Trophoblast cell (in vitro differentiated cells and primary cell): ENCODE results near the gene JADE2.

Experiments used
- DNase-seq, 2 donors: peaks; one replicate each; pipeline ENCODE4 v3.0.0-alpha.2; 2016
- H2AFZ ChIP-seq: 2 replicates; pipeline ENCODE4 v1.6.1; 2013; ENCODE audit warnings: low read length, moderate library complexity, mild to moderate bottlenecking; ENCODE audit not compliant: insufficient read depth, poor library complexity
- H2AK5ac ChIP-seq: 2 replicates; pipeline ENCODE4 v1.6.1; 2013; ENCODE audit warnings: mild to moderate bottlenecking, low read length
- H2BK120ac ChIP-seq: 2 replicates; pipeline ENCODE4 v1.6.1; 2013; ENCODE audit warnings: low read length, mild to moderate bottlenecking, moderate library complexity; ENCODE audit not compliant: insufficient read depth, poor library complexity
- H2BK12ac ChIP-seq: 2 replicates; pipeline ENCODE4 v1.6.1; 2013; ENCODE audit warnings: mild to moderate bottlenecking, low read length, moderate library complexity
- H2BK5ac ChIP-seq: 2 replicates; pipeline ENCODE4 v1.6.1; 2013; ENCODE audit warnings: low read length, low read depth, moderate library complexity, mild to moderate bottlenecking; ENCODE audit not compliant: poor library complexity
- H3K14ac ChIP-seq: 2 replicates; pipeline ENCODE4 v1.6.1; 2013; ENCODE audit warnings: mild to moderate bottlenecking, low read length
- H3K18ac ChIP-seq: 2 replicates; pipeline ENCODE4 v1.6.1; 2013; ENCODE audit warnings: mild to moderate bottlenecking, low read length
- H3K23ac ChIP-seq: 2 replicates; pipeline ENCODE4 v1.6.1; 2013; ENCODE audit warnings: low read length
- H3K27ac ChIP-seq: 2 replicates; pipeline ENCODE4 v1.5.1; 2013; ENCODE audit warnings: low read depth, mild to moderate bottlenecking, inconsistent platforms, low read length, moderate library complexity
- H3K27me3 ChIP-seq: 2 replicates; pipeline ENCODE4 v1.6.1; 2013; ENCODE audit warnings: inconsistent platforms, mild to moderate bottlenecking, low read length, moderate library complexity; ENCODE audit not compliant: insufficient read depth
- H3K36me3 ChIP-seq, 2 experiments: 1 replicate in 1 of 2; 2 replicates in 1 of 2; pipeline ENCODE4 v1.6.1; 2013; ENCODE audit warnings: low read length in 2 of 2, mild to moderate bottlenecking in 2 of 2, moderate library complexity in 1 of 2; ENCODE audit not compliant: insufficient read depth in 2 of 2, control insufficient read depth in 1 of 2
- H3K4ac ChIP-seq: 2 replicates; pipeline ENCODE4 v1.6.1; 2013; ENCODE audit warnings: low read depth, mild to moderate bottlenecking, low read length, moderate library complexity
- H3K4me1 ChIP-seq, 2 experiments: 1 replicate in 1 of 2; 2 replicates in 1 of 2; pipeline ENCODE4 v1.6.1; 2013; ENCODE audit warnings: low read length in 2 of 2, mild to moderate bottlenecking in 2 of 2, moderate library complexity in 1 of 2; ENCODE audit not compliant: insufficient read depth in 2 of 2, control insufficient read depth in 1 of 2
- H3K4me2 ChIP-seq: 2 replicates; pipeline ENCODE4 v1.6.1; 2013; ENCODE audit warnings: inconsistent platforms, mild to moderate bottlenecking, low read length, moderate library complexity
- H3K4me3 ChIP-seq: 2 replicates; pipeline ENCODE4 v1.5.1; 2013; ENCODE audit warnings: mild to moderate bottlenecking, low read depth, low read length, inconsistent platforms
- H3K79me1 ChIP-seq: one replicate; pipeline ENCODE4 v1.6.1; 2013; ENCODE audit warnings: low read length
- H3K79me2 ChIP-seq: 2 replicates; pipeline ENCODE4 v1.6.1; 2013; ENCODE audit warnings: low read length, mild to moderate bottlenecking; ENCODE audit not compliant: control insufficient read depth, insufficient read depth, poor library complexity
- H3K9ac ChIP-seq: 2 replicates; pipeline ENCODE4 v1.6.1; 2013; ENCODE audit warnings: mild to moderate bottlenecking, low read length
- H3K9me3 ChIP-seq: 2 replicates; pipeline ENCODE4 v1.6.1; 2013; ENCODE audit warnings: low read depth, mild to moderate bottlenecking, control low read depth, inconsistent platforms, low read length; ENCODE audit not compliant: insufficient read depth
- H4K12ac ChIP-seq: 2 replicates; pipeline ENCODE4 v1.6.1; 2013; ENCODE audit warnings: low read depth, mild to moderate bottlenecking, low read length, moderate library complexity
- H4K8ac ChIP-seq: 2 replicates; pipeline ENCODE4 v1.6.1; 2013; ENCODE audit warnings: low read depth, mild to moderate bottlenecking, low read length, moderate library complexity
- H4K91ac ChIP-seq: one replicate; pipeline ENCODE4 v1.6.1; 2013; ENCODE audit warnings: low read depth, mild to moderate bottlenecking, low read length, moderate library complexity
- WGBS: extraction: QIAGEN DNeasy Blood & Tissue Kit; methylation state at CpG from one replicate; pipeline ENCODE4 v1.1.7; 2013; ENCODE audit warnings: missing lambda C conversion rate; ENCODE audit not compliant: insufficient read length, insufficient coverage; ENCODE audit errors: extremely low coverage; 5-methylcytosine and 5-hydroxymethylcytosine counted together

Gene JADE2

DNA sequence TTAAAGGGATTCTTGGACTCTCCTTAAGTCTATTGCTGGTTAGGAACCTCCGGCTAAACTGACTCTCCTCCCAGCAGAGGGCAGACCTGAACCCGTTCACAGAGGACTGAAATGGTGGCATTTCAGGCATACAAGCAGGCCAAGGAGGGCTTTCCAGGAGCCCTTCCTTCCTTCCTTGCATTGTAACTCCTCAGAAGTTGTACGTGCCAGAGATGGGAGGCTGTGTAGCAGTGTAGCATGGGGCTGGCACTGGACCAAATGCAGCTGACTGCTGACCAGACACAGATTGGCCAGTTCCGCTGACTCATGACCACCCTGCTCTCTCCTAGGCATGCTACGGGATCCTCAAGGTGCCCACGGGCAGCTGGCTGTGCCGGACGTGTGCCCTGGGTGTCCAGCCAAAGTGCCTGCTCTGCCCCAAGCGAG lies 36.4 kb downstream of the JADE2 start:
- peak in 1 of 2 donors; percentile 20 for DNase-seq
- Histone ChIP-seq H3K36me3 (peaks cover 19 to 20% of the 10 kb centered on the region in 2 experiments), H4K91ac (no peak overlapping the region), H3K4me2 (no peak overlapping the region), H3K4me1 (no peaks in the 10 kb centered on the region), H3K9ac (no peak overlapping the region), H3K18ac (no peak overlapping the region), H2AFZ (no peak overlapping the region), H3K23ac (no peak overlapping the region), H3K27ac (no peak overlapping the region), H3K9me3 (no peaks in the 10 kb centered on the region), H2BK120ac (no peak overlapping the region), H3K4me3 (no peak overlapping the region), H3K14ac (no peak overlapping the region), H2BK5ac (no peak overlapping the region), H2BK12ac (no peak overlapping the region), H3K4ac (no peak overlapping the region), H4K8ac (no peak overlapping the region), H2AK5ac (no peak overlapping the region), H4K12ac (no peak overlapping the region), H3K79me2 (no peaks in the 10 kb centered on the region), H3K27me3 (no peaks in the 10 kb centered on the region), H3K79me1 (no peaks in the 10 kb centered on the region)
- WGBS = no CpG with 5 or more reads among the region's 9 CpGs

GRCh38 chr5:134563221-134563620 lies 37.8 kb downstream of the JADE2 start:
- Histone ChIP-seq H3K14ac (no peak overlapping the region), H3K36me3 (peaks cover 20 to 21% of the 10 kb centered on the region in 2 experiments), H3K23ac (no peak overlapping the region), H4K91ac (no peak overlapping the region), H3K18ac (no peak overlapping the region), H2BK5ac (no peak overlapping the region), H4K8ac (no peak overlapping the region), H3K27me3 (no peaks in the 10 kb centered on the region), H3K79me2 (no peaks in the 10 kb centered on the region), H3K4me3 (no peak overlapping the region), H3K9ac (no peak overlapping the region), H3K79me1 (no peaks in the 10 kb centered on the region), H3K4ac (no peak overlapping the region), H2BK12ac (no peak overlapping the region), H3K27ac (no peak overlapping the region), H3K4me1 (no peaks in the 10 kb centered on the region), H2AFZ (no peak overlapping the region), H2BK120ac (no peak overlapping the region), H3K4me2 (no peak overlapping the region), H4K12ac (no peak overlapping the region), H3K9me3 (no peaks in the 10 kb centered on the region), H2AK5ac (no peak overlapping the region)
- no CpG with 5 or more reads among the region's 7 CpGs for WGBS
- no peak for DNase-seq

DNA sequence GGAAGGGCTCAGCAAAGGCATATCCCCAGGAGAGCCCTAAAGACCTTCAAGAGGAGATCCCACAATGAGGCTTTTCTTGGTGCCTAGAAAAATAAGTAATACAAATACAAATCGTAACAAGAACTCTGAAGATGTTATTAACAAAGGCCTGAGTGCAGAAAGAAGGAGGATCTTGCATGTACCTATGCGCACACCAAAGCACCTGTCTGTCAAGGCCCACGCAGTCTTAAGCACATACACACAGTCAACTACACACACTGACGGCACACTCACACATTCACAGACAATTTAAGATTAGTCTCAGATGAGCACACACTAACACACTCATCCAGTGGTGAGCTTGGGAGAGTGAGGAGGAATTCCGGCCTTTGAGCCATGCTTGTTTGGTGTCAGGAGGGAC lies 38.5 kb downstream of the JADE2 start:
- no peak overlapping the region for H3K4ac ChIP-seq
- no peak overlapping the region for H2BK120ac ChIP-seq
- H2AK5ac ChIP-seq = no peak overlapping the region
- H3K9ac ChIP-seq = no peak overlapping the region
- no peak overlapping the region for H3K4me2 ChIP-seq
- no peaks in the 10 kb centered on the region for H3K27me3 ChIP-seq
- H2BK12ac ChIP-seq = no peak overlapping the region
- H3K36me3 ChIP-seq = peaks cover 20 to 21% of the 10 kb centered on the region in 2 experiments
- H3K27ac ChIP-seq = no peak overlapping the region
- no peak overlapping the region for H2AFZ ChIP-seq
- no peak overlapping the region for H3K23ac ChIP-seq
- no peaks in the 10 kb centered on the region for H3K79me2 ChIP-seq
- no CpG with 5 or more reads among the region's 5 CpGs for WGBS
- H4K8ac ChIP-seq = no peak overlapping the region
- H3K4me3 ChIP-seq = no peak overlapping the region
- H3K18ac ChIP-seq = no peak overlapping the region
- H3K4me1 ChIP-seq = no peaks in the 10 kb centered on the region
- no peak overlapping the region for H2BK5ac ChIP-seq
- no peak overlapping the region for H4K91ac ChIP-seq
- H3K79me1 ChIP-seq = no peaks in the 10 kb centered on the region
- H3K9me3 ChIP-seq = no peaks in the 10 kb centered on the region
- H3K14ac ChIP-seq = no peak overlapping the region
- no peak overlapping the region for H4K12ac ChIP-seq
- DNase-seq = no peak

GRCh38 chr5:134564396-134564795 lies 38.9 kb downstream of the JADE2 start:
- Histone ChIP-seq H3K4me3 (no peak overlapping the region), H3K9me3 (no peaks in the 10 kb centered on the region), H3K27ac (no peak overlapping the region), H4K12ac (no peak overlapping the region), H3K27me3 (no peaks in the 10 kb centered on the region), H3K18ac (no peak overlapping the region), H3K4me2 (no peak overlapping the region), H3K4me1 (no peaks in the 10 kb centered on the region), H3K14ac (no peak overlapping the region), H2AK5ac (no peak overlapping the region), H2AFZ (no peak overlapping the region), H3K23ac (no peak overlapping the region), H2BK120ac (no peak overlapping the region), H2BK5ac (no peak overlapping the region), H3K79me2 (no peaks in the 10 kb centered on the region), H3K36me3 (peaks cover 20 to 21% of the 10 kb centered on the region in 2 experiments), H4K91ac (no peak overlapping the region), H4K8ac (no peak overlapping the region), H3K79me1 (no peaks in the 10 kb centered on the region), H3K9ac (no peak overlapping the region), H3K4ac (no peak overlapping the region), H2BK12ac (no peak overlapping the region)
- no peak for DNase-seq
- WGBS = no CpG with 5 or more reads among the region's 4 CpGs
